ENCODE data around the gene ST8SIA1. TPM values are rescaled to one million over a fixed set of nuclear protein-coding genes. Genes with fewer than 3 reads are reported as not detected.
"Not testable (repeated sequence)": the region's sequence is repeated elsewhere in the genome, so short reads cannot be mapped to it uniquely, and the experiment has no call there.

The ST8SIA1 gene, protein sequence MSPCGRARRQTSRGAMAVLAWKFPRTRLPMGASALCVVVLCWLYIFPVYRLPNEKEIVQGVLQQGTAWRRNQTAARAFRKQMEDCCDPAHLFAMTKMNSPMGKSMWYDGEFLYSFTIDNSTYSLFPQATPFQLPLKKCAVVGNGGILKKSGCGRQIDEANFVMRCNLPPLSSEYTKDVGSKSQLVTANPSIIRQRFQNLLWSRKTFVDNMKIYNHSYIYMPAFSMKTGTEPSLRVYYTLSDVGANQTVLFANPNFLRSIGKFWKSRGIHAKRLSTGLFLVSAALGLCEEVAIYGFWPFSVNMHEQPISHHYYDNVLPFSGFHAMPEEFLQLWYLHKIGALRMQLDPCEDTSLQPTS
- total RNA-seq, result 10 to 100 TPM; 13.8 to 15.4 TPM

GRCh38 chr12:22334410-22335100, at the start of gene ST8SIA1:
Gene ST8SIA1 (minus strand): TSS chr12:22334707. CDS start chr12:22334232, 475 bp downstream.
- DNase-seq (peak; percentile 52), ATAC-seq (ENCODE audit: low read depth) (peak; percentile 40)
- Mint-ChIP-seq H3K36me3 (no peaks in the 10 kb centered on the region), H3K9me3 (no peaks in the 10 kb centered on the region), H3K27me3 (peaks cover 49% of the 10 kb centered on the region), H3K4me3 (peak within 1 kb of the TSS; percentile 88), H3K4me1 (peaks cover 18% of the 10 kb centered on the region), H3K27ac (peak within 1 kb of the TSS; percentile 54)
- POLR2A ChIA-PET, result no interaction called here

DNA sequence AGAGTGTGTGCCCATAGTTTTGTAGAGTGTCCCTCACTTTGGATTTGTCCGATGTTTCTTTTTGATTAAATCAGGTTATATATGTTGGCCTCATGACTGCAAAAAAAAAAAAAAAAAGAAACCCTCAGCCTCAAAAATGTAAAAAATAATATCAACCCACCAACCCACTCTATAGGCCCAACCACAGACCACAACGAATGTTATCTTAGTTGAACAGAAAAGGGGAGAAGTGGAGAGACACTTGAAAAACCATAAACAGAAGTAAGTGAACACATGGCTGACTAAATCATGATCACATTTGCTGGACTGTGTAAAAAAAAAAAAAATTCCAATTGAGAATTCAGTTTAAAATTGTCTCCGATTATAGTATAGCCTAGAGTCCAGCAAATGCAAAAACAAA, 45.5 kb upstream of the ST8SIA1 start:
- ATAC-seq (ENCODE audit: low read depth), result no peak
- H3K27me3 Mint-ChIP-seq, result no peaks in the 10 kb centered on the region
- H3K36me3 Mint-ChIP-seq, result no peaks in the 10 kb centered on the region

DNA sequence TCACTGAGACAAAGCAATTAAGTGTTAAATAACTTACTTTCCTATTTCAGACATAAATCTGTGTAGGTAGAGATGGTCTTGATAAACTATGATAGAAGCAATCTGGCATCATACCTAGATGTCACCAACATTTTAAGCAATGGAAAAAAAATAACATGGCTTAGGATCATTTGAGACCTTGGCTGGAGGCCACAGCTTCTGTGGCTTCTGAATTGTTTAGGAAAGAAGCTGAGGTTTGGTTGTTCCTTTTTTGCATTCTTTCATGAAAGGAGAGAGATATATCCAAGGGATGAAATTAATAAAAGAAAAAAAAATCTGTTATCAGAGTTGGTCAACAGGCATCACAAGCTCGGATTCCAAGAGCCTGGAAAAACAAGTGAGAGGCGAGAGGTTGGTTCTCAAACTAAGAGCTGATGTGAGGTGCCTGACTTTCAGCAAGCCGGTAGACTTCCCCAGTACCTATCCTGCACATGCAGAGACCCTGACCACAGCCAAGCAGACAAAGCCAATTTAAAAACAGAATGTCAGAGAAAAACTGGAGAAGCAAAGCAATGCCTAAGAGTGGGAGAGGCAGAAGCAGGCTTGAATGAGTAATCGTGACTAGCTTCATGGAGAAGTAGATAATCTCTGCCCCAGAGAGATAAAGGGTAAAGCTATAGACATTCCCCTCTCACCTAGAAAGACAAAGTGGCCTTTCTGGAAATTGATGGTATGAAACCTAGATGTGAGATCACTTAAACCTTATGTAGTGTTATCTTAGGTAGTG, 43.4 kb upstream of the ST8SIA1 start:
- POLR2A ChIA-PET, result no interaction called here

More for the DNA sequence above, 45.5 kb upstream of the ST8SIA1 start:
- peaks cover 3% of the 10 kb centered on the region for H3K9me3 Mint-ChIP-seq
- DNase-seq, result no peak
- H3K4me3 Mint-ChIP-seq, result no peak overlapping the region
- H3K27ac Mint-ChIP-seq, result no peak overlapping the region
- POLR2A ChIA-PET, result no interaction called here
- H3K4me1 Mint-ChIP-seq, result no peaks in the 10 kb centered on the region

DNA sequence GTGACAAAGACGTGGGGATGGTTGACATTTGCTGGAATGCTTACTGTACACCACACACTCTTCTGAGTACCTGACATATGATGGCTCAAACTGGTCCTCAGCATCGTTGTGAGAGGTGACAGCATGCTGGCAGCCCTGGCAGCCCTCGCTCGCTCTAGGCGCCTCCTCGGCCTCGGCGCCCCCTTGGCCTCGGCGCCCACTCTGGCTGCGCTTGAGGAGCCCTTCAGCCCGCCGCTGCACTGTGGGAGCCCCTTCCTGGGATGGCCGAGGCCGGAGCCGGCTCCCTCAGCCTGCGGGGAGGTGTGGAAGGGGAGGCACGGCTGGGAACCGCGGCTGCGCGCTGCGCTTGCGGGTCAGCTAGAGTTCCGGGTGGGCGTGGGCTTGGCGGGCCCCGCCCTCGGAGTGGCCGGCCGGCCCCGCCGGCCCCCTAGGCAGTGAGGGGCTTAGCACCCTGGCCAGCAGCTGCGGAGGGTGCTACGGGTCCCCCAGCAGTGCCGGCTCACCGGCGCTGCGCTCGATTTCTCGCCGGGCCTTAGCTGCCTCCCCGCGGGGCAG, 42.2 kb upstream of the ST8SIA1 start:
- ATAC-seq (ENCODE audit: low read depth); H3K9me3 Mint-ChIP-seq; DNase-seq; H3K36me3 Mint-ChIP-seq; H3K4me1 Mint-ChIP-seq; H3K4me3 Mint-ChIP-seq; H3K27me3 Mint-ChIP-seq; H3K27ac Mint-ChIP-seq; POLR2A ChIA-PET: not testable (repeated sequence)

More for the DNA sequence above, 43.4 kb upstream of the ST8SIA1 start:
- no peak for ATAC-seq (ENCODE audit: low read depth)
- Mint-ChIP-seq H3K27me3 (no peaks in the 10 kb centered on the region), H3K27ac (no peak overlapping the region), H3K4me1 (no peaks in the 10 kb centered on the region), H3K9me3 (no peaks in the 10 kb centered on the region), H3K4me3 (no peak overlapping the region), H3K36me3 (no peaks in the 10 kb centered on the region)
- no peak for DNase-seq

DNA sequence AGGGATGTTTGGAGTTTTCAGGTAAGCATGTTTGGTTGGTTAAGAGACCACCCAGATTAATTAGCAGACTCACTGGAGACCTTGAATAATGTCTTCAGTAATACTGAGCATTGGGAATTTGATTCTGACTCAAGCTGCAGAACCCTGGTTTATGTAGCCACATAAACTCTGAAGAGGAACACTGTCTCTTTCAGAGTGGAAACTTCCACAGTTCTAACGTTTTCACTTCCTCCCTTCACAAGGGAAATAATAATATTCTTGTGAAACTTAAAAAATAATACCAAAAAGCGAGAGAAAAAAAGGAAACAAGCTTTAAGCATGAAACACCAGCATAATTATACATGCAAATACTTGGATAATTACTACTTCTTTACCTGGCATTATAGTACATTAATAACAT, 40.0 kb upstream of the ST8SIA1 start:
- POLR2A ChIA-PET, result no interaction called here
- Mint-ChIP-seq H3K36me3 (no peaks in the 10 kb centered on the region), H3K4me1 (no peaks in the 10 kb centered on the region)

GRCh38 chr12:22372277-22372837, 37.9 kb upstream of the ST8SIA1 start:
- DNase-seq (no peak), ATAC-seq (ENCODE audit: low read depth) (no peak)
- no peak overlapping the region for H3K27ac Mint-ChIP-seq
- H3K27me3 Mint-ChIP-seq, result no peaks in the 10 kb centered on the region
- H3K36me3 Mint-ChIP-seq, result no peaks in the 10 kb centered on the region
- no peak overlapping the region for H3K4me3 Mint-ChIP-seq
- H3K9me3 Mint-ChIP-seq, result peaks cover 6% of the 10 kb centered on the region
- POLR2A ChIA-PET, result no interaction called here
- H3K4me1 Mint-ChIP-seq, result no peaks in the 10 kb centered on the region

More for the DNA sequence above, 40.0 kb upstream of the ST8SIA1 start:
- H3K27me3 Mint-ChIP-seq, result no peaks in the 10 kb centered on the region
- no peak for ATAC-seq (ENCODE audit: low read depth)
- H3K9me3 Mint-ChIP-seq, result no peaks in the 10 kb centered on the region
- no peak overlapping the region for H3K4me3 Mint-ChIP-seq
- H3K27ac Mint-ChIP-seq, result no peak overlapping the region
- DNase-seq, result no peak

DNA sequence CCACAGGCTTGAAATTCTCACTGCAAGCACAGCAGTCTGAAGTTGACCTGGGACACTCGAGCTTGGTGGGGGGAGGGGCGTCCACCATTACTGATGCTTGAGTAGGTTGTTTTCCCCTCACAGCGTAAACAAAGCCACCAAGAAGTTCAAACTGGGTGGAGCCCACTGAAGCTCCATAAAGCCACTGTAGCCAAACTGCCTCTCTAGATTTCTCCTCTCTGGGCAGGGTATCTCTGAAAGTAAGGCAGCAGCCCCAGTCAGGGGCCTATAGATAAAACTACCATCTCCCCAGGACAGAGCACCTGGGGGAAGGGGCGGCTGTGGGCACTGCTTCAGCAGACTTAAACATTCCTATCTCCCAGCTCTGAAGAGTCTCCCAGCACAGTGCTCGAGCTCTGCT, 31.7 kb upstream of the ST8SIA1 start:
- POLR2A ChIA-PET, result no interaction called here
- H3K27me3 Mint-ChIP-seq, result peaks cover 3% of the 10 kb centered on the region
- DNase-seq (no peak), ATAC-seq (ENCODE audit: low read depth) (no peak)
- no peaks in the 10 kb centered on the region for H3K36me3 Mint-ChIP-seq
- H3K27ac Mint-ChIP-seq, result no peak overlapping the region
- H3K4me3 Mint-ChIP-seq, result no peak overlapping the region
- H3K4me1 Mint-ChIP-seq, result no peaks in the 10 kb centered on the region
- H3K9me3 Mint-ChIP-seq, result peaks cover 6% of the 10 kb centered on the region

DNA sequence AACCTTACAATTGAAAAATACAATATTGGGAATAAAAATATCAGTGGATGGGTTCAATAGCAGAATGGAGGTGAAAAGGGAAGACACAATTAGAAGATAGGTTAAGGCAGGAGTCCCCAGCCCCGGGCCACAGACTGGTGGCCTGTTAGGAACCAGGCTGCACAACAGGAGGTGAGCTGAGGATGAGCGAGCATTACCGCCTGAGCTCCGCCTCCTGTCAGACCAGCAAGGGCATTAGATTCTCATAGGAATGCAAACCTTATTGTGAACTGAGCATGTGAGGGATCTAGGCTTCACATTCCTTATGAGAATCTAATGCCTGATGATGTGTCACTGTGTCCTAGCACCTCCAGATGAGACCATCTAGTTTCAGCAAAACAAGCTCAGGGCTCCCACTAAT, 27.3 kb upstream of the ST8SIA1 start:
- Mint-ChIP-seq H3K36me3 (no peaks in the 10 kb centered on the region), H3K27ac (no peak overlapping the region), H3K4me3 (no peak overlapping the region), H3K27me3 (peaks cover 7% of the 10 kb centered on the region), H3K4me1 (no peaks in the 10 kb centered on the region), H3K9me3 (no peaks in the 10 kb centered on the region)
- no peak for DNase-seq
- no peak for ATAC-seq (ENCODE audit: low read depth)
- POLR2A ChIA-PET, result no interaction called here

- peaks cover 7% of the 10 kb centered on the region for H3K27me3 Mint-ChIP-seq
- H3K36me3 Mint-ChIP-seq, result no peaks in the 10 kb centered on the region
- POLR2A ChIA-PET, result no interaction called here
- H3K9me3 Mint-ChIP-seq, result no peaks in the 10 kb centered on the region
- ATAC-seq (ENCODE audit: low read depth) (no peak), DNase-seq (no peak)
- H3K27ac Mint-ChIP-seq, result no peak overlapping the region
- no peaks in the 10 kb centered on the region for H3K4me1 Mint-ChIP-seq
- H3K4me3 Mint-ChIP-seq, result no peak overlapping the region
Measured at GRCh38 chr12:22360774-22361173, 26.3 kb upstream of the ST8SIA1 start.

DNA sequence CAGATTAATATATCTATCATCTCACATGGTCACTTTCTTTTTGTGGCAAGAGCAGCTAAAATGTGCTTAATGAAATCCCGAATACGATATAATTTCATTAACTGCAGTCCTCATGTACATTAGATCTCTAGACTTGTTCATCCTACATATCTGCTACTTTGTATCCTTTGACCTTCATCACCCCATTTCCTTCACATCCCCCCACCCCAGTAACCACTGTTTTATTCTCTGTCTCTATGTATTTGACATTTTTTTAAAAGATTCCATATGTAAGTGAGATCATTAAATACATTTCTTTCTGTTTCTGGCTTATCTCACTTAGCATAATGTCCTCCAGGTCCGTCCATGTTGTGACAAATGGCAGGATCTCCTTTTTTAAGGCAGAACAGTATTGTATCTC, 23.0 kb upstream of the ST8SIA1 start:
- H3K4me1 Mint-ChIP-seq, result no peaks in the 10 kb centered on the region
- H3K9me3 Mint-ChIP-seq, result no peaks in the 10 kb centered on the region
- DNase-seq (no peak), ATAC-seq (ENCODE audit: low read depth) (no peak)
- H3K4me3 Mint-ChIP-seq, result no peak overlapping the region
- no peaks in the 10 kb centered on the region for H3K36me3 Mint-ChIP-seq
- H3K27ac Mint-ChIP-seq, result no peak overlapping the region
- POLR2A ChIA-PET, result no interaction called here
- H3K27me3 Mint-ChIP-seq, result peaks cover 7% of the 10 kb centered on the region

GRCh38 chr12:22356231-22356630, 21.7 kb upstream of the ST8SIA1 start:
- H3K27me3 Mint-ChIP-seq, result peaks cover 5% of the 10 kb centered on the region
- no peak overlapping the region for H3K4me3 Mint-ChIP-seq
- H3K27ac Mint-ChIP-seq, result no peak overlapping the region
- POLR2A ChIA-PET, result no interaction called here
- H3K9me3 Mint-ChIP-seq, result no peaks in the 10 kb centered on the region
- ATAC-seq (ENCODE audit: low read depth) (no peak), DNase-seq (no peak)
- H3K36me3 Mint-ChIP-seq, result no peaks in the 10 kb centered on the region
- H3K4me1 Mint-ChIP-seq, result no peaks in the 10 kb centered on the region

DNA sequence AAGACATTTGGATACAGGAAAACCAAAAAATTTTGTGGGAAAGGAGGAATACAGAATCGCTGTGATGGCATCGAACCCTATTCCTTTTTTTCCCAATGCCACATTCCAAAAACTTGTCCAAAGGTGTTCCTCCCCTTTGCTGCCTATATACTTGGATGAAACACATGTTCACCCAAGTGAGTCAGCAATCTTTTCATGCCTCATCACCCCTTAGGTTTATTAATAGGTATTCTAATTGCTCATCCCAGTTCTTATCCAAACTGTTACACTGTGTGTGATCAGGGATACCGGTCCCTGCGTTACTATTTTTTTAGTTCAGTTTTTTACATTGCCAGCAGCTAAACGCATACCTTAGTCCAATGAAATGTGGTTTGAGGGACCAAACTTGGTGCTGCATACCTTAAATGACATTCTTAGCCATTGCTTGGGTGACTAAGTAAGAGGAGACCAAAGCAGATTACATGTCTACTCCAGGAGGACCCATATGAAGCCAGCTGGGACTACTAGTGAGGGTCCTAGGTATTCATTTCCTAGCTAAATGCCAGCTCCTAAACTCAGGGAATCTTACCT, 20.6 kb upstream of the ST8SIA1 start:
- DNase-seq (no peak), ATAC-seq (ENCODE audit: low read depth) (no peak)
- H3K4me1 Mint-ChIP-seq, result no peaks in the 10 kb centered on the region
- no peak overlapping the region for H3K4me3 Mint-ChIP-seq
- H3K27me3 Mint-ChIP-seq, result no peaks in the 10 kb centered on the region
- H3K36me3 Mint-ChIP-seq, result no peaks in the 10 kb centered on the region
- H3K27ac Mint-ChIP-seq, result no peak overlapping the region
- H3K9me3 Mint-ChIP-seq, result no peaks in the 10 kb centered on the region
- POLR2A ChIA-PET, result no interaction called here
